Activated CD4-positive, alpha-beta T cell treated with anti-CD3 and anti-CD28 coated beads, Interleukin-2, Interleukin-6, amounts not matched to agents 100 ng/mL and 50 ng/mL, durations not matched to agents 16 hours and 8 hours (primary cell): ENCODE results near the gene COL4A6.

Experiments used
- DNase-seq: peaks from one replicate; pipeline ENCODE4 v3.0.0-alpha.2; 2020

Gene COL4A6

GRCh38 chrX:108132876-108133275, 305.3 kb downstream of the COL4A6 start:
- no peak for DNase-seq

GRCh38 chrX:108132034-108132433, 306.2 kb downstream of the COL4A6 start:
- DNase-seq = no peak

- no peak for DNase-seq
Observed at GRCh38 chrX:108131471-108131870, 306.8 kb downstream of the COL4A6 start.

- no peak for DNase-seq
Observed at GRCh38 chrX:108130889-108131288, 307.3 kb downstream of the COL4A6 start.

GRCh38 chrX:108127152-108127551, 311.1 kb downstream of the COL4A6 start:
- no peak for DNase-seq

- DNase-seq = no peak
Observed at GRCh38 chrX:108126661-108127060, 311.6 kb downstream of the COL4A6 start.

GRCh38 chrX:108123591-108124366, 314.4 kb downstream of the COL4A6 start:
- no peak for DNase-seq

- no peak for DNase-seq
Observed at GRCh38 chrX:108122748-108123147, 315.5 kb downstream of the COL4A6 start.

- no peak for DNase-seq
Observed at GRCh38 chrX:108121291-108121690, 316.9 kb downstream of the COL4A6 start.

GRCh38 chrX:108117988-108118387, 320.2 kb downstream of the COL4A6 start:
- DNase-seq = no peak

GRCh38 chrX:108114541-108114940, 323.7 kb downstream of the COL4A6 start:
- DNase-seq = no peak
